GM23338 (cell line): ENCODE measurements around the gene METRN. TPM values are rescaled to one million over a fixed set of nuclear protein-coding genes. Genes with fewer than 3 reads are reported as not detected.

ENCODE experiments used
- ATAC-seq: fragments of 200-7000 bp; cut with Tn5 transposase; 3 replicates; pipeline ENCODE4 v1.9.1; 2020
- DNase-seq: peaks from one replicate; pipeline ENCODE4 v3.0.0-alpha.2; 2015; ENCODE audit warnings: low spot score
- H2AFZ ChIP-seq: fragments of 200-600 bp; sonication (generic); 2 replicates; pipeline ENCODE4 v1.8.0; 2016; ENCODE audit warnings: antibody characterized with exemption, mild to moderate bottlenecking, moderate library complexity
- H3F3A ChIP-seq: fragments of 200-600 bp; sonication (generic); replicated peaks from 2 replicates; pipeline ENCODE4 v1.8.0; 2017; ENCODE audit warnings: antibody characterized with exemption, mixed run types, low read depth
- H3K27ac ChIP-seq: fragments of 200-600 bp; sonication (generic); 2 replicates; pipeline ENCODE4 v1.6.1; 2016; ENCODE audit warnings: low read depth
- H3K27me3 ChIP-seq: fragments of 200-600 bp; sonication (generic); 2 replicates; pipeline ENCODE4 v1.8.0; 2016; ENCODE audit warnings: mild to moderate bottlenecking, mixed run types, moderate library complexity; ENCODE audit not compliant: insufficient read depth
- H3K36me3 ChIP-seq: fragments of 200-600 bp; sonication (generic); 2 replicates; pipeline ENCODE4 v1.8.0; 2016; ENCODE audit warnings: mild to moderate bottlenecking; ENCODE audit not compliant: insufficient read depth
- H3K4me1 ChIP-seq: fragments of 200-600 bp; sonication (generic); 2 replicates; pipeline ENCODE4 v1.8.0; 2016; ENCODE audit warnings: mild to moderate bottlenecking, moderate library complexity; ENCODE audit not compliant: insufficient read depth
- H3K4me2 ChIP-seq: fragments of 200-600 bp; sonication (generic); 2 replicates; pipeline ENCODE4 v1.7.1; 2017; ENCODE audit warnings: mixed run types
- H3K4me3 ChIP-seq: fragments of 200-600 bp; sonication (generic); 2 replicates; pipeline ENCODE4 v1.6.1; 2016; ENCODE audit warnings: mixed run types
- H3K79me2 ChIP-seq: fragments of 200-600 bp; sonication (generic); replicated peaks from 2 replicates; pipeline ENCODE4 v1.8.0; 2017; ENCODE audit warnings: mild to moderate bottlenecking; ENCODE audit not compliant: insufficient read depth
- H3K9me2 ChIP-seq: fragments of 200-600 bp; sonication (generic); 2 replicates; pipeline ENCODE4 v1.8.0; 2017; ENCODE audit not compliant: insufficient read depth
- H4K20me1 ChIP-seq: fragments of 200-600 bp; sonication (generic); replicated peaks from 2 replicates; pipeline ENCODE4 v1.8.0; 2017; ENCODE audit warnings: mild to moderate bottlenecking; ENCODE audit not compliant: insufficient read depth
- H3K27ac Mint-ChIP-seq: 2 replicates; pipeline ENCODE4 v1.8.0; 2020; ENCODE audit warnings: inconsistent platforms, mild to moderate bottlenecking, moderate library complexity, mixed read lengths
- H3K27me3 Mint-ChIP-seq: 3 replicates; pipeline ENCODE4 v1.8.0; 2022; ENCODE audit warnings: low read depth, mild to moderate bottlenecking, moderate library complexity, mixed read lengths, inconsistent platforms; ENCODE audit not compliant: insufficient read depth, poor library complexity
- H3K36me3 Mint-ChIP-seq: 3 replicates; pipeline ENCODE4 v1.8.0; 2021; ENCODE audit warnings: low read depth, mild to moderate bottlenecking, inconsistent platforms, moderate library complexity, mixed read lengths
- H3K4me1 Mint-ChIP-seq: 3 replicates; pipeline ENCODE4 v1.8.0; 2020; ENCODE audit warnings: mild to moderate bottlenecking, inconsistent platforms, mixed read lengths
- H3K4me3 Mint-ChIP-seq: 3 replicates; pipeline ENCODE4 v1.8.0; 2021; ENCODE audit warnings: moderate library complexity, mild to moderate bottlenecking, inconsistent platforms, mixed read lengths
- H3K9me3 Mint-ChIP-seq: 3 replicates; pipeline ENCODE4 v1.8.0; 2020; ENCODE audit warnings: moderate library complexity, mild to moderate bottlenecking, inconsistent platforms, mixed read lengths
- CTCF ChIP-seq, 2 experiments: fragments of 200-600 bp in 1 of 2; sonication (generic) in 1 of 2; conservative IDR thresholded peaks; 2 replicates each; pipeline versions ENCODE4 v1.5.1 to v1.6.1; 2016 to 2017; ENCODE audit warnings: antibody characterized with exemption in 2 of 2, low read depth in 2 of 2, mild to moderate bottlenecking in 2 of 2, moderate library complexity in 1 of 2
- ETS1 ChIP-seq: IDR thresholded peaks from 2 replicates; pipeline ENCODE4 v1.6.1; 2016; ENCODE audit warnings: antibody characterized with exemption
- EZH2 ChIP-seq: fragments of 200-600 bp; sonication (generic); IDR thresholded peaks from one replicate; pipeline ENCODE4 v1.8.0; 2017; ENCODE audit warnings: antibody characterized with exemption, mild to moderate bottlenecking, low read depth; ENCODE audit not compliant: unreplicated experiment
- JUNB ChIP-seq: IDR thresholded peaks from one replicate; pipeline ENCODE4 v1.6.1; 2016; ENCODE audit warnings: antibody characterized with exemption; ENCODE audit not compliant: unreplicated experiment
- NANOG ChIP-seq: IDR thresholded peaks from 2 replicates; pipeline ENCODE4 v1.6.1; 2016; ENCODE audit warnings: antibody characterized with exemption, borderline replicate concordance
- POLR2AphosphoS5 ChIP-seq: IDR thresholded peaks from 2 replicates; pipeline ENCODE4 v1.6.1; 2016; ENCODE audit warnings: antibody characterized with exemption, low read depth
- REST ChIP-seq: IDR thresholded peaks from one replicate; pipeline ENCODE4 v1.6.1; 2018; ENCODE audit warnings: antibody characterized with exemption; ENCODE audit not compliant: unreplicated experiment
- ZNF331 ChIP-seq: fragments of 250-450 bp; sonication (Bioruptor Pico); IDR thresholded peaks from 2 replicates; pipeline ENCODE4 v1.5.0; 2020; ENCODE audit warnings: low read depth, mild to moderate bottlenecking, moderate library complexity
- ZNF462 ChIP-seq: fragments of 250-450 bp; sonication (Bioruptor Pico); IDR thresholded peaks from 2 replicates; pipeline ENCODE4 v1.5.0; 2020; ENCODE audit warnings: mild to moderate bottlenecking, moderate library complexity
- polyA plus RNA-seq: library from polyadenylated mRNA; unstranded; fragments of >200 nt; fragmentation: Nextera tagmentation; extraction: Ambion mirVana; gene quantifications from 2 replicates; pipeline ENCODE4 v1.2.1, GENCODE V29; 2016
- total RNA-seq: library from RNA; depleted of rRNA; stranded (reverse); fragments of >200 nt; shearing (Covaris generic); gene quantifications from 2 replicates; pipeline ENCODE4 v1.2.3, GENCODE V29; 2014

METRN gene
- total and polyA plus RNA-seq, 2 experiments from 2014 or later = 18.7 to 33.0 TPM

GRCh38 chr16:685967-686366, 29.0 kb upstream of the METRN start (continued):
- TF ChIP-seq ZNF462 (CRISPR knock-in tag) = no peak

GRCh38 chr16:686459-687260, 28.3 kb upstream of the METRN start:
- H3K27me3 Mint-ChIP-seq = peaks cover 21% of the 10 kb centered on the region
- H3K27ac Mint-ChIP-seq = no peak overlapping the region
- H3K36me3 Mint-ChIP-seq = peaks cover 26% of the 10 kb centered on the region
- peaks cover 8% of the 10 kb centered on the region for H3K4me1 Mint-ChIP-seq
- no peak overlapping the region for H3K4me3 Mint-ChIP-seq
- H4K20me1 ChIP-seq = peaks cover 8% of the 10 kb centered on the region; the same call in 1 of the 2 replicates
- no peak for TF ChIP-seq EZH2
- no peak for TF ChIP-seq NANOG
- TF ChIP-seq REST = no peak
- TF ChIP-seq POLR2AphosphoS5 = no peak
- TF ChIP-seq CTCF (conservative IDR thresholded peaks at IDR 0.05; ENCODE audit: low read depth in 2 of 2) = no peak
- TF ChIP-seq ETS1 = no peak
- no peak for TF ChIP-seq ZNF331
- TF ChIP-seq JUNB = no peak
- no peaks in the 10 kb centered on the region; the same call in 1 of the 2 replicates for H3K36me3 ChIP-seq
- H3K27me3 ChIP-seq = peaks cover 10% of the 10 kb centered on the region
- no peak for DNase-seq
- H3K4me1 ChIP-seq = peaks cover 5% of the 10 kb centered on the region; the same call in 1 of the 2 replicates
- no peak overlapping the region for H3K27ac ChIP-seq
- H3K9me3 Mint-ChIP-seq = no peaks in the 10 kb centered on the region; the same call in 1 of the 3 replicates
- H3K9me2 ChIP-seq = no peaks in the 10 kb centered on the region
- H3K4me3 ChIP-seq = no peak overlapping the region
- no peak overlapping the region for H3K4me2 ChIP-seq
- no peak overlapping the region for H2AFZ ChIP-seq
- ATAC-seq = no peak
- no peaks in the 10 kb centered on the region; the same call in 1 of the 2 replicates for H3K79me2 ChIP-seq
- peaks cover 16% of the 10 kb centered on the region for H3F3A ChIP-seq
